Panc1 (cell line): ENCODE results near the gene EFCAB8. TPM values are rescaled to one million over a fixed set of nuclear protein-coding genes. Genes with fewer than 3 reads are reported as not detected.

Experiments used
- ATAC-seq: fragments of 200-7000 bp; cut with Tn5 transposase; 2 replicates; pipeline ENCODE4 v1.9.1; 2020; ENCODE audit warnings: mild to moderate bottlenecking, moderate library complexity
- BruUV-seq: library from RNA; stranded (reverse); fragments of 400-500 nt; replicated peaks from 2 replicates; lab custom pipeline; 2021; lab: Mats Ljungman, UMichigan
- CTCF ChIA-PET: fragments of 300-600 bp; sonication (Branson Sonifier 250); formaldehyde crosslinking; loops from one replicate; lab custom pipeline; 2022; ENCODE audit warnings: antibody characterized with exemption; lab: Charles Lee
- POLR2A ChIA-PET: fragments of 300-600 bp; sonication (Branson Sonifier 250); formaldehyde crosslinking; loops from one replicate; lab custom pipeline; 2022; ENCODE audit warnings: antibody characterized with exemption; lab: Charles Lee
- DNase-seq: peaks from one replicate; pipeline ENCODE4 v3.0.0-alpha.2; 2010; ENCODE audit warnings: low read depth, low spot score
- H3K27ac ChIP-seq: 2 replicates; pipeline ENCODE4 v1.5.1; 2011; ENCODE audit warnings: mild to moderate bottlenecking, low read length, inconsistent platforms
- H3K27me3 ChIP-seq: fragments of 200-500 bp; sonication (Bioruptor generic); 2 replicates; pipeline ENCODE4 v1.6.0; 2014; ENCODE audit warnings: low read length, inconsistent platforms; ENCODE audit not compliant: control insufficient read depth, insufficient read depth
- H3K36me3 ChIP-seq: fragments of 200-500 bp; sonication (Bioruptor generic); 2 replicates; pipeline ENCODE4 v1.5.1; 2014; ENCODE audit warnings: inconsistent platforms, mild to moderate bottlenecking, low read length, moderate library complexity; ENCODE audit not compliant: control insufficient read depth, insufficient read depth
- H3K4me1 ChIP-seq: 2 replicates; pipeline ENCODE4 v1.5.1; 2011; ENCODE audit warnings: inconsistent platforms, mild to moderate bottlenecking, low read length, moderate library complexity; ENCODE audit not compliant: control insufficient read depth, insufficient read depth
- H3K4me3 ChIP-seq, 2 experiments: 2 replicates each; pipeline ENCODE4 v1.5.1; 2011 to 2012; ENCODE audit warnings: low read depth in 2 of 2, low read length in 2 of 2, mild to moderate bottlenecking in 2 of 2, inconsistent platforms in 1 of 2, moderate library complexity in 1 of 2
- H3K9me3 ChIP-seq: fragments of 200-500 bp; sonication (Bioruptor generic); 2 replicates; pipeline ENCODE4 v1.5.1; 2014; ENCODE audit warnings: low read depth, mild to moderate bottlenecking, inconsistent platforms, low read length, moderate library complexity; ENCODE audit not compliant: control insufficient read depth, insufficient read depth
- POLR2AphosphoS5 ChIP-seq: IDR thresholded peaks from 2 replicates; pipeline ENCODE4 v1.6.1; 2012; ENCODE audit warnings: mild to moderate bottlenecking, low read depth, low read length, moderate library complexity
- SIN3A ChIP-seq: IDR thresholded peaks from 2 replicates; pipeline ENCODE4 v1.6.1; 2012; ENCODE audit warnings: low read depth, mild to moderate bottlenecking, low read length, moderate library complexity, borderline replicate concordance; ENCODE audit not compliant: insufficient read depth
- TCF7L2 ChIP-seq: IDR thresholded peaks from 2 replicates; pipeline ENCODE4 v1.6.1; 2011; ENCODE audit warnings: mild to moderate bottlenecking, low read depth, low read length, inconsistent platforms
- in situ Hi-C: cut with HindIII; loops from 2 replicates; pipeline ENCODE4 v1.10.0; 2016; ENCODE audit warnings: low sequenced_read_pairs, low pct_unique_long_range_greater_than_20kb
- intact Hi-C: fragments of 100-400 bp; cut with micrococcal nuclease; formaldehyde crosslinking; loops from one replicate; pipeline ENCODE4 v1.10.0; 2022; ENCODE audit not compliant: unreplicated experiment
- total RNA-seq: library from RNA; stranded (reverse); gene quantifications from one replicate; pipeline ENCODE4 v1.2.1, GENCODE V29; 2021; ENCODE audit not compliant: unreplicated experiment
- TF ChIP-seq, protein P1 (sequence below), 2 experiments: IDR thresholded peaks; 2 replicates each; pipeline ENCODE4 v1.6.1; 2011 to 2012; ENCODE audit warnings: low read depth in 2 of 2, control low read depth in 1 of 2, low read length in 1 of 2, mild to moderate bottlenecking in 1 of 2, moderate library complexity in 1 of 2; ENCODE audit not compliant: insufficient read depth in 1 of 2
- TF ChIP-seq, protein P2 (sequence below): fragments of 450-650 bp; IDR thresholded peaks from 2 replicates; pipeline ENCODE4 v1.5.1; 2017; ENCODE audit warnings: mild to moderate bottlenecking

EFCAB8 gene
- total RNA-seq, 1 experiment from 2014 or later: 1.1 TPM

DNA sequence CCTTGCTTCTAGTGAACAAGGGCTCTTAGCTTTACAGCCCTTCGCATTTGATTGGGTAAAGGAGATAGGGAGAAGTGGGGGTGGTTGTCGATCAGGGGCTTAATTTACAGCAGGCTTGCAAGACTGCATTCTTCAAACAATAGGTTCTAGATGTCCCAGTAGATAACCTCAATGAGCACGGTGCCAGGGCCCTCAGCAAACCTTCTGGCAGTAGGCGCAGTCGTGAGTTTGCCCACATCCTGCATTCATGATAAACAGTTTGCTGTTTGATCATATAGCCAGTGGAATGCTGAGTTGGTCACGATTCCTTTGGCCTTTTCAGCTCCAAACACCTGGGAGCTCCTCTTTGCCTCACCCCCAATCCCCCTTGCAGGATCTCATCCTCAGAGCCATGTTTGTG, 118.0 kb downstream of the EFCAB8 start:
- H3K27me3 ChIP-seq: no peaks in the 10 kb centered on the region
- ATAC-seq (no peak), DNase-seq (no peak)
- no TSS peak for BruUV-seq
- H3K4me3 ChIP-seq: no peak overlapping the region
- TF ChIP-seq POLR2AphosphoS5 (no peak), TCF7L2 (no peak), SIN3A (no peak)
- TF ChIP-seq, protein P1, sequence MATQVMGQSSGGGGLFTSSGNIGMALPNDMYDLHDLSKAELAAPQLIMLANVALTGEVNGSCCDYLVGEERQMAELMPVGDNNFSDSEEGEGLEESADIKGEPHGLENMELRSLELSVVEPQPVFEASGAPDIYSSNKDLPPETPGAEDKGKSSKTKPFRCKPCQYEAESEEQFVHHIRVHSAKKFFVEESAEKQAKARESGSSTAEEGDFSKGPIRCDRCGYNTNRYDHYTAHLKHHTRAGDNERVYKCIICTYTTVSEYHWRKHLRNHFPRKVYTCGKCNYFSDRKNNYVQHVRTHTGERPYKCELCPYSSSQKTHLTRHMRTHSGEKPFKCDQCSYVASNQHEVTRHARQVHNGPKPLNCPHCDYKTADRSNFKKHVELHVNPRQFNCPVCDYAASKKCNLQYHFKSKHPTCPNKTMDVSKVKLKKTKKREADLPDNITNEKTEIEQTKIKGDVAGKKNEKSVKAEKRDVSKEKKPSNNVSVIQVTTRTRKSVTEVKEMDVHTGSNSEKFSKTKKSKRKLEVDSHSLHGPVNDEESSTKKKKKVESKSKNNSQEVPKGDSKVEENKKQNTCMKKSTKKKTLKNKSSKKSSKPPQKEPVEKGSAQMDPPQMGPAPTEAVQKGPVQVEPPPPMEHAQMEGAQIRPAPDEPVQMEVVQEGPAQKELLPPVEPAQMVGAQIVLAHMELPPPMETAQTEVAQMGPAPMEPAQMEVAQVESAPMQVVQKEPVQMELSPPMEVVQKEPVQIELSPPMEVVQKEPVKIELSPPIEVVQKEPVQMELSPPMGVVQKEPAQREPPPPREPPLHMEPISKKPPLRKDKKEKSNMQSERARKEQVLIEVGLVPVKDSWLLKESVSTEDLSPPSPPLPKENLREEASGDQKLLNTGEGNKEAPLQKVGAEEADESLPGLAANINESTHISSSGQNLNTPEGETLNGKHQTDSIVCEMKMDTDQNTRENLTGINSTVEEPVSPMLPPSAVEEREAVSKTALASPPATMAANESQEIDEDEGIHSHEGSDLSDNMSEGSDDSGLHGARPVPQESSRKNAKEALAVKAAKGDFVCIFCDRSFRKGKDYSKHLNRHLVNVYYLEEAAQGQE (IDR thresholded peaks at IDR 0.05; ENCODE audit: insufficient read depth in 1 of 2, low read depth in 2 of 2, low read length in 1 of 2): no peak
- TF ChIP-seq, protein P2, sequence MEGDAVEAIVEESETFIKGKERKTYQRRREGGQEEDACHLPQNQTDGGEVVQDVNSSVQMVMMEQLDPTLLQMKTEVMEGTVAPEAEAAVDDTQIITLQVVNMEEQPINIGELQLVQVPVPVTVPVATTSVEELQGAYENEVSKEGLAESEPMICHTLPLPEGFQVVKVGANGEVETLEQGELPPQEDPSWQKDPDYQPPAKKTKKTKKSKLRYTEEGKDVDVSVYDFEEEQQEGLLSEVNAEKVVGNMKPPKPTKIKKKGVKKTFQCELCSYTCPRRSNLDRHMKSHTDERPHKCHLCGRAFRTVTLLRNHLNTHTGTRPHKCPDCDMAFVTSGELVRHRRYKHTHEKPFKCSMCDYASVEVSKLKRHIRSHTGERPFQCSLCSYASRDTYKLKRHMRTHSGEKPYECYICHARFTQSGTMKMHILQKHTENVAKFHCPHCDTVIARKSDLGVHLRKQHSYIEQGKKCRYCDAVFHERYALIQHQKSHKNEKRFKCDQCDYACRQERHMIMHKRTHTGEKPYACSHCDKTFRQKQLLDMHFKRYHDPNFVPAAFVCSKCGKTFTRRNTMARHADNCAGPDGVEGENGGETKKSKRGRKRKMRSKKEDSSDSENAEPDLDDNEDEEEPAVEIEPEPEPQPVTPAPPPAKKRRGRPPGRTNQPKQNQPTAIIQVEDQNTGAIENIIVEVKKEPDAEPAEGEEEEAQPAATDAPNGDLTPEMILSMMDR: no peak
- intact Hi-C loops: no loop called here
- H3K4me1 ChIP-seq: peaks cover 5% of the 10 kb centered on the region; the same call in 1 of the 2 replicates
- no peaks in the 10 kb centered on the region for H3K9me3 ChIP-seq
- no peaks in the 10 kb centered on the region for H3K36me3 ChIP-seq
- POLR2A ChIA-PET: no interaction called here
- in situ Hi-C loops: no loop called here
- CTCF ChIA-PET: no interaction called here
- H3K27ac ChIP-seq: no peak overlapping the region

GRCh38 chr20:32977281-32978008, 118.7 kb downstream of the EFCAB8 start:
- DNase-seq (no peak), ATAC-seq (no peak)
- POLR2A ChIA-PET: no interaction called here
- no TSS peak for BruUV-seq
- Histone ChIP-seq H3K36me3 (no peaks in the 10 kb centered on the region), H3K9me3 (no peaks in the 10 kb centered on the region), H3K27ac (no peak overlapping the region), H3K27me3 (no peaks in the 10 kb centered on the region), H3K4me1 (no peaks in the 10 kb centered on the region), H3K4me3 (no peak overlapping the region)
- CTCF ChIA-PET: no interaction called here
- TF ChIP-seq, protein P1 (IDR thresholded peaks at IDR 0.05; ENCODE audit: insufficient read depth in 1 of 2, low read depth in 2 of 2, low read length in 1 of 2): no peak
- TF ChIP-seq TCF7L2 (no peak), POLR2AphosphoS5 (no peak), SIN3A (no peak)
- TF ChIP-seq, protein P2: no peak
- intact Hi-C loops (no loop called here), in situ Hi-C loops (no loop called here)
